Left lung (tissue), 10 donors: Measurements from ENCODE around the gene RNF34. TPM values are rescaled to one million over a fixed set of nuclear protein-coding genes. Genes with fewer than 3 reads are reported as not detected.

Experiments
- ATAC-seq: fragments of 200-7000 bp; cut with Tn5 transposase; one replicate; pipeline ENCODE4 v1.9.1; 2020; ENCODE audit warnings: moderate library complexity
- DNase-seq, 4 donors: peaks; one replicate each; pipeline ENCODE4 v3.0.0-alpha.2; 2013 to 2020
- H3K27ac ChIP-seq, 2 donors: fragments of 200-600 bp; sonication (generic) in 1 of 2; one replicate each; pipeline versions ENCODE4 v1.5.0 to v1.8.0; 2020 to 2021
- H3K27me3 ChIP-seq, 2 donors: fragments of 200-600 bp; sonication (generic) in 1 of 2; one replicate each; pipeline versions ENCODE4 v1.5.0 to v1.8.0; 2020 to 2021
- H3K36me3 ChIP-seq, 2 donors: fragments of 200-600 bp; sonication (generic) in 1 of 2; one replicate each; pipeline versions ENCODE4 v1.5.0 to v1.8.0; 2020 to 2021
- H3K4me1 ChIP-seq, 2 donors: fragments of 200-600 bp; one replicate each; pipeline ENCODE4 v1.8.0; 2021
- H3K4me3 ChIP-seq, 2 donors: fragments of 200-600 bp; sonication (generic) in 1 of 2; one replicate each; pipeline versions ENCODE4 v1.5.0 to v1.8.0; 2020 to 2021; ENCODE audit warnings: mild to moderate bottlenecking in 1 of 2
- H3K9me3 ChIP-seq, 2 donors: fragments of 200-600 bp; sonication (generic) in 1 of 2; one replicate each; pipeline versions ENCODE4 v1.5.0 to v1.8.0; 2020 to 2021
- CTCF ChIP-seq, 2 donors: fragments of 200-600 bp; sonication (generic) in 1 of 2; IDR thresholded peaks; one replicate each; pipeline versions ENCODE4 v1.5.0 to v1.8.0; 2021; ENCODE audit warnings: antibody characterized with exemption in 2 of 2
- intact Hi-C, 2 donors: fragments of 100-400 bp; cut with DNase I; formaldehyde crosslinking; loops; one replicate each; pipeline versions ENCODE4 v1.11.2 to v1.14.2; 2022
- polyA plus RNA-seq, 6 donors: library from polyadenylated mRNA; unstranded; fragments of 120-200 nt; gene quantifications; one replicate each; pipeline ENCODE4 v1.2.1, GENCODE V29; 2013; ENCODE audit not compliant: insufficient read length in 6 of 6
- total RNA-seq, 2 donors: library from RNA; stranded (reverse); fragmentation: NEBNext Ultra II Directional; extraction: Animal tissue kit (Norgen Biotek cat#: 25700); gene quantifications; one replicate each; pipeline ENCODE4 v1.2.1, GENCODE V29; 2021
- donor health status: DM: no; HTN: yes; CAD: no.
- donor health status: DM: no; HTN: no; CAD: no.

RNF34 gene
- total and polyA plus RNA-seq, 8 donors = 26.1 to 40.2 (median 36.8) TPM

- intact Hi-C loops = no loop called here
- no peak for ATAC-seq
Observed at GRCh38 chr12:121398355-121398754, 1.6 kb upstream of the RNF34 start.

GRCh38 chr12:121400332-121401139 lies 618 bp downstream of the RNF34 start:
- Histone ChIP-seq H3K4me3 (peak overlapping the region; percentile 84 to 97), H3K9me3 (no peaks in the 10 kb centered on the region), H3K4me1 (peaks cover 14 to 28% of the 10 kb centered on the region in 2 donors), H3K36me3 (peaks cover 0 to 15% of the 10 kb centered on the region in 2 donors), H3K27ac (peak overlapping the region; percentile 87 to 92), H3K27me3 (no peaks in the 10 kb centered on the region)
- ATAC-seq (peak; percentile 73), DNase-seq (peak; percentile 6 to 89 (median 42))
- no peak for TF ChIP-seq CTCF (IDR thresholded peaks at IDR 0.05)
- intact Hi-C loops = no loop called here

More at GRCh38 chr12:121398355-121398754, 1.6 kb upstream of the RNF34 start:
- H3K27me3 ChIP-seq = no peaks in the 10 kb centered on the region
- no peak overlapping the region for H3K27ac ChIP-seq
- H3K4me1 ChIP-seq = peaks cover 14 to 28% of the 10 kb centered on the region in 2 donors
- no peak for TF ChIP-seq CTCF (IDR thresholded peaks at IDR 0.05)
- no peak for DNase-seq
- H3K9me3 ChIP-seq = no peaks in the 10 kb centered on the region
- no peak overlapping the region for H3K4me3 ChIP-seq
- no peaks in the 10 kb centered on the region for H3K36me3 ChIP-seq

- H3K9me3 ChIP-seq = no peaks in the 10 kb centered on the region
- intact Hi-C loops = no loop called here
- H3K4me3 ChIP-seq = no peak overlapping the region
- no peak for TF ChIP-seq CTCF (IDR thresholded peaks at IDR 0.05)
- H3K36me3 ChIP-seq = peaks cover 0 to 37% of the 10 kb centered on the region in 2 donors
- peaks cover 11 to 27% of the 10 kb centered on the region in 2 donors for H3K4me1 ChIP-seq
- no peaks in the 10 kb centered on the region for H3K27me3 ChIP-seq
- H3K27ac ChIP-seq = no peak overlapping the region
- DNase-seq (no peak), ATAC-seq (no peak)
Observed at GRCh38 chr12:121403721-121404120, 3.8 kb downstream of the RNF34 start.

GRCh38 chr12:121404734-121405133 lies 4.8 kb downstream of the RNF34 start:
- ATAC-seq = no peak
- intact Hi-C loops = no loop called here
- H3K4me3 ChIP-seq = no peak overlapping the region

More at GRCh38 chr12:121404734-121405133, 4.8 kb downstream of the RNF34 start:
- peaks cover 0 to 37% of the 10 kb centered on the region in 2 donors for H3K36me3 ChIP-seq
- H3K27ac ChIP-seq = no peak overlapping the region
- DNase-seq = peak in 2 of 4 donors; percentile 9 to 29
- H3K27me3 ChIP-seq = no peaks in the 10 kb centered on the region
- no peak for TF ChIP-seq CTCF (IDR thresholded peaks at IDR 0.05)
- H3K4me1 ChIP-seq = peaks cover 6 to 19% of the 10 kb centered on the region in 2 donors
- no peaks in the 10 kb centered on the region for H3K9me3 ChIP-seq
